HepG2 (cell line): Measurements from ENCODE around the gene KRT13. TPM values are rescaled to one million over a fixed set of nuclear protein-coding genes. Genes with fewer than 3 reads are reported as not detected.

Experiments
- ATAC-seq: fragments of 200-7000 bp; cut with Tn5 transposase; 3 replicates; pipeline ENCODE4 v1.9.1; 2020; ENCODE audit warnings: mild to moderate bottlenecking, moderate library complexity
- BruUV-seq: library from RNA; stranded (reverse); fragments of 400-500 nt; replicated peaks from 2 replicates; lab custom pipeline; 2021; lab: Mats Ljungman, UMichigan
- CTCF ChIA-PET: fragments of 300-600 bp; formaldehyde crosslinking; extraction: SDS; loops from one replicate; lab custom pipeline; 2021; ENCODE audit warnings: low total read pairs, inconsistent platforms, low intra/inter-chr PET ratio; lab: Yijun Ruan, JAX
- POLR2A ChIA-PET: fragments of 350-600 bp; sonication (Branson Sonifier 250); formaldehyde crosslinking; loops from one replicate; lab custom pipeline; 2020; ENCODE audit warnings: antibody characterized with exemption, inconsistent platforms; lab: Yijun Ruan, JAX
- DNase-seq: peaks from one replicate; pipeline ENCODE4 v3.0.0-alpha.2; 2015; ENCODE audit warnings: low spot score
- FAIRE-seq: peaks from 3 replicates; lab custom pipeline; 2011; peaks lifted over from hg19 to GRCh38; lab: Jason Lieb, UNC
- H2AFZ ChIP-seq: one replicate; pipeline ENCODE4 v1.6.1; 2011; ENCODE audit warnings: low read length, inconsistent platforms
- H3K27ac ChIP-seq: fragments of 300-600 bp; 3 replicates; pipeline ENCODE4 v1.8.0; 2011; ENCODE audit warnings: mixed run types, mild to moderate bottlenecking, mixed read lengths, low read length, inconsistent platforms; ENCODE audit not compliant: insufficient read depth; ENCODE audit errors: extremely low read length
- H3K27me3 ChIP-seq, 2 experiments: fragments of 200-600 bp in 1 of 2; 2 replicates in 1 of 2; 3 replicates in 1 of 2; pipeline versions ENCODE4 v1.6.0 to v1.8.0; 2011; ENCODE audit warnings: low read length in 2 of 2, mild to moderate bottlenecking in 2 of 2, moderate library complexity in 2 of 2, inconsistent platforms in 1 of 2; ENCODE audit not compliant: insufficient read depth in 2 of 2, control insufficient read depth in 1 of 2
- H3K36me3 ChIP-seq, 2 experiments: fragments of 200-600 bp in 1 of 2; replicated peaks in 1 of 2; 2 replicates in 1 of 2; 3 replicates in 1 of 2; pipeline versions ENCODE4 v1.5.1 to v1.8.0; 2011; ENCODE audit warnings: low read length in 2 of 2, inconsistent platforms in 1 of 2; ENCODE audit not compliant: insufficient read depth in 2 of 2, control insufficient read depth in 1 of 2
- H3K4me1 ChIP-seq: 2 replicates; pipeline ENCODE4 v1.5.1; 2012; ENCODE audit warnings: low read length, inconsistent platforms; ENCODE audit not compliant: insufficient read depth
- H3K4me2 ChIP-seq: 2 replicates; pipeline ENCODE4 v1.6.0; 2011; ENCODE audit warnings: low read depth, low read length, inconsistent platforms
- H3K4me3 ChIP-seq, 3 experiments: fragments of 200-600 bp in 1 of 3; sonication (generic), shearing (Covaris generic) in 1 of 3; replicated peaks in 1 of 3; 2 replicates each; pipeline ENCODE4 v1.5.1; 2011 to 2016; ENCODE audit warnings: low read length in 3 of 3, inconsistent platforms in 2 of 3, low read depth in 2 of 3, mild to moderate bottlenecking in 2 of 3, control low read depth in 1 of 3, mixed read lengths in 1 of 3; ENCODE audit not compliant: insufficient read depth in 1 of 3
- H3K79me2 ChIP-seq: one replicate; pipeline ENCODE4 v1.6.1; 2011; ENCODE audit warnings: low read length, inconsistent platforms; ENCODE audit not compliant: insufficient read depth
- H3K9ac ChIP-seq: 2 replicates; pipeline ENCODE4 v1.6.0; 2011; ENCODE audit warnings: mild to moderate bottlenecking, low read depth, low read length, inconsistent platforms; ENCODE audit not compliant: insufficient read depth
- H3K9me3 ChIP-seq: 2 replicates; pipeline ENCODE4 v1.5.1; 2012; ENCODE audit warnings: mild to moderate bottlenecking, low read length
- H4K20me1 ChIP-seq: 2 replicates; pipeline ENCODE4 v1.6.0; 2011; ENCODE audit warnings: inconsistent platforms, mild to moderate bottlenecking, low read length, moderate library complexity; ENCODE audit not compliant: insufficient read depth
- DNMT1 ChIP-seq: sonication (generic); formaldehyde crosslinking; IDR thresholded peaks from 2 replicates; pipeline ENCODE4 v1.5.1; 2020; ENCODE audit warnings: mild to moderate bottlenecking, missing genetic modification reagents
- IRF9 ChIP-seq: sonication (generic); formaldehyde crosslinking; IDR thresholded peaks from 2 replicates; pipeline ENCODE4 v1.8.0; 2022; ENCODE audit warnings: missing genetic modification reagents, mild to moderate bottlenecking, borderline replicate concordance
- MTA3 ChIP-seq: sonication (generic); formaldehyde crosslinking; IDR thresholded peaks from 2 replicates; pipeline ENCODE4 v1.4.0; 2020; ENCODE audit warnings: missing genetic modification reagents
- ZBTB25 ChIP-seq: IDR thresholded peaks from 2 replicates; pipeline ENCODE4 v1.6.1; 2018; ENCODE audit warnings: missing genetic modification reagents
- ZNF264 ChIP-seq: sonication (generic); formaldehyde crosslinking; IDR thresholded peaks from 2 replicates; pipeline ENCODE4 v1.4.0; 2020; ENCODE audit warnings: missing genetic modification reagents
- WGBS: methylation state at CpG from one replicate; pipeline ENCODE4 v1.1.6; 2017; ENCODE audit warnings: low lambda C conversion rate; 5-methylcytosine and 5-hydroxymethylcytosine counted together
- in situ Hi-C: cut with HindIII; loops from 2 replicates; pipeline ENCODE4 v1.10.0; 2017; ENCODE audit warnings: low pct_unique_long_range_greater_than_20kb; ENCODE audit not compliant: extremely low pct_ligation_motif_present
- intact Hi-C: fragments of 100-400 bp; cut with micrococcal nuclease; formaldehyde crosslinking; loops from one replicate; pipeline ENCODE4 v1.10.0; 2022; ENCODE audit not compliant: unreplicated experiment
- polyA plus RNA-seq, 8 experiments: library from polyadenylated mRNA; depleted of rRNA in 3 of 8; stranded (reverse) in 7 of 8; unstranded in 1 of 8; fragments of >200 nt; fragmentation: Illumina TruSeq in 4 of 8; extraction: Trizol in 4 of 8; gene quantifications; 2 replicates each; pipeline versions ENCODE4 v1.2.1 to v1.2.3, GENCODE V29; 2011 to 2016; ENCODE audit warnings: low read depth in 4 of 8, missing spikeins in 1 of 8, mixed read lengths in 1 of 8; ENCODE audit not compliant: insufficient read depth in 1 of 8
- total RNA-seq, 5 experiments: library from RNA; depleted of rRNA; stranded (reverse); fragments of >200 nt; fragmentation: Illumina TruSeq; extraction: Trizol; gene quantifications; 2 replicates each; pipeline ENCODE4 v1.2.3, GENCODE V29; 2016; ENCODE audit warnings: low read depth in 1 of 5

KRT13 gene
- total and polyA plus RNA-seq, 2 of the 13 experiments (the other 11 are each of a cell fraction or from before 2014, with no cell fraction given) = not detected

GRCh38 chr17:41503202-41503601 lies 2.2 kb downstream of the KRT13 start:
- BruUV-seq = no TSS peak
- H3K4me2 ChIP-seq = no peak overlapping the region
- H2AFZ ChIP-seq = no peak overlapping the region
- H3K27ac ChIP-seq = no peak overlapping the region
- no peaks in the 10 kb centered on the region for H3K79me2 ChIP-seq
- no peak for ATAC-seq
- no peak for DNase-seq
- no peak for FAIRE-seq
- H3K9me3 ChIP-seq = no peaks in the 10 kb centered on the region
- H3K36me3 ChIP-seq = no peaks in the 10 kb centered on the region
- intact Hi-C loops = no loop called here
- ChIA-PET POLR2A (interaction anchor here (0.6 to 1.8 kb wide), 2 partner anchors 25 to 1425 kb away, joined by 3 to 4 read pairs; partner anchors contain the start of gene KRT19), CTCF (no interaction called here)
- peaks cover 8 to 67% of the 10 kb centered on the region in 2 experiments for H3K27me3 ChIP-seq
- WGBS = 46% methylated on average over 9 of the region's 9 CpGs
- H3K4me1 ChIP-seq = peaks cover 10% of the 10 kb centered on the region
- no peak overlapping the region for H3K4me3 ChIP-seq
- in situ Hi-C loops = no loop called here
- no peaks in the 10 kb centered on the region for H4K20me1 ChIP-seq
- no peak overlapping the region for H3K9ac ChIP-seq
- TF ChIP-seq DNMT1 (CRISPR knock-in tag) (no peak), IRF9 (CRISPR knock-in tag) (no peak), ZBTB25 (CRISPR knock-in tag) (no peak), MTA3 (CRISPR knock-in tag) (no peak)

DNA sequence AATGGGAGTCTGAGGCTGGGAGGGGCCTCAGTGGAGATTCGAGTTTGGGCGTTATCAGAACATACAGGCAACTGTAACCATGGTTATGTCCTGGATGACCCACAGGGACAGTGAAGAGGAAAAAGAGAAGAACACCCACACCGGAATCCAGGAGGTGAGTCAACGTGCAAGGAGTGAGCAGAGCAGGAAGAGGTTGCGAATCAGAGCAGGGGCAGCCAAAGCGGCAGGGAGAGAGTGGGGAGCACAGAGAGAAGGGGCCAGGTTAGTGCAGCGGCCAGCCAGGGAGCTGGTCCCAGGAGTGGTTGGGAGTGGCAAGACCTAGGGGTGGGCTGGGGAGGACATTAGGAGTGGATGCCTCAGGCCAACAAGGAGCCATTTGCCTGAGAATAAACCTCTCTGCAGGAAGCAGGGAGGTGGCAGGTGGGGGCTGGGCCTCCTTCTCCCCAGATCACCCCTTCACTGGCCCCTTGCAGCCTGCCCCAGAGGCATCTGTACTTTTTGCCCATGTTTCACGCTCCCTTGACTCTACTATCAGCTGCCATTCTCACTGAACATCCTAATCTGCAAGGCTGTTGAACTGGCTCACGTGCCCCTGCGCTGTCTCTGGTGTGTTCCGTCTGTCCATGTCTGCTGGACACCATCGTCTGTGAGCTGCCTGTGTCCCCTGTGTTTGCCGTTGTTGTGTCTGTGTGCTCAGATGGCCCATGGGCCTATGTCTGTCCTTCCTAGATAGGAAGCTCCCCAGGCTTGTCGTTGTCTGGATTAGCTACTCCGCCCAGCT lies 5.1 kb downstream of the KRT13 start:
- ATAC-seq = no peak
- no TSS peak for BruUV-seq
- H2AFZ ChIP-seq = no peak overlapping the region

More for the DNA sequence above, 5.1 kb downstream of the KRT13 start:
- Histone ChIP-seq H3K27me3 (peaks cover 9 to 44% of the 10 kb centered on the region in 2 experiments), H3K36me3 (no peaks in the 10 kb centered on the region), H3K27ac (no peak overlapping the region), H3K9me3 (no peaks in the 10 kb centered on the region), H3K79me2 (no peaks in the 10 kb centered on the region), H3K4me3 (no peak overlapping the region), H3K4me2 (no peak overlapping the region), H4K20me1 (no peaks in the 10 kb centered on the region), H3K9ac (no peak overlapping the region), H3K4me1 (peaks cover 6% of the 10 kb centered on the region; the same call in 1 of the 2 replicates)
- WGBS = 29% methylated on average over 15 of the region's 15 CpGs
- ChIA-PET POLR2A (no interaction called here), CTCF (no interaction called here)
- in situ Hi-C loops (no loop called here), intact Hi-C loops (no loop called here)
- no peak for DNase-seq
- no peak for TF ChIP-seq ZNF264 (CRISPR knock-in tag)
- no peak for FAIRE-seq
